PC-3 (cell line): ENCODE data around the gene VPS35L.

Source experiments
- CTCF ChIP-seq: fragments of 300-600 bp; sonication (generic); conservative IDR thresholded peaks from 2 replicates; pipeline ENCODE4 v1.5.1; 2017; ENCODE audit warnings: antibody characterized with exemption, low read depth, mild to moderate bottlenecking, low read length
- EZH2 ChIP-seq: fragments of 300-600 bp; sonication (generic); IDR thresholded peaks from one replicate; pipeline ENCODE4 v1.6.1; 2017; ENCODE audit warnings: antibody characterized with exemption, mild to moderate bottlenecking, low read length; ENCODE audit not compliant: unreplicated experiment

- no peak for TF ChIP-seq CTCF
- TF ChIP-seq EZH2 = no peak
Measured at GRCh38 chr16:19513377-19514053, 42.0 kb upstream of the VPS35L start.
